GM21619 (cell line): Measurements from ENCODE around the gene PLXDC2.
"Not testable (repeated sequence)": the region's sequence is repeated elsewhere in the genome, so short reads cannot be mapped to it uniquely, and the experiment has no call there.

Experiments
- ATAC-seq: cut with Tn5 transposase; IDR thresholded peaks from one replicate; pipeline ENCODE4 v1.9.1; 2021; ENCODE audit not compliant: unreplicated experiment

PLXDC2 gene

DNA sequence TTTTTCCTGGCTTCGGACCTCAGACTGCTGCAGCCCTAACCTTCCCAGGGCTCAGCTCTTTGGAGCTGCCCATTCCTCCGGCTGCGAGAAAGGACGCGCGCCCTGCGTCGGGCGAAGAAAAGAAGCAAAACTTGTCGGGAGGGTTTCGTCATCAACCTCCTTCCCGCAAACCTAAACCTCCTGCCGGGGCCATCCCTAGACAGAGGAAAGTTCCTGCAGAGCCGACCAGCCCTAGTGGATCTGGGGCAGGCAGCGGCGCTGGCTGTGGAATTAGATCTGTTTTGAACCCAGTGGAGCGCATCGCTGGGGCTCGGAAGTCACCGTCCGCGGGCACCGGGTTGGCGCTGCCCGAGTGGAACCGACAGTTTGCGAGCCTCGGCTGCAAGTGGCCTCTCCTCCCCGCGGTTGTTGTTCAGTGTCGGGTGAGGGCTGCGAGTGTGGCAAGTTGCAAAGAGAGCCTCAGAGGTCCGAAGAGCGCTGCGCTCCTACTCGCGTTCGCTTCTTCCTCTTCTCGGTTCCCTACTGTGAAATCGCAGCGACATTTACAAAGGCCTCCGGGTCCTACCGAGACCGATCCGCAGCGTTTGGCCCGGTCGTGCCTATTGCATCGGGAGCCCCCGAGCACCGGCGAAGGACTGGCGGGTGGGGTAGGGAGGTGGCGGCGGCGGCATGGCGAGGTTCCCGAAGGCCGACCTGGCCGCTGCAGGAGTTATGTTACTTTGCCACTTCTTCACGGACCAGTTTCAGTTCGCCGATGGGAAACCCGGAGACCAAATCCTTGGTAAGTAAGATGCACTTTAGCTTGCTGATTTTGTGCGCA, at the start of gene PLXDC2:
PLXDC2 (plus strand) TSS at position 22 of the 820 bp plus-strand sequence.
- ATAC-seq = peak; percentile 36

- ATAC-seq = no peak
These were observed 48.4 kb upstream of the PLXDC2 start for GRCh38 chr10:19767876-19768275.

GRCh38 chr10:19769826-19770225, 46.4 kb upstream of the PLXDC2 start:
- not testable (repeated sequence) for ATAC-seq

GRCh38 chr10:19772972-19773371, 43.3 kb upstream of the PLXDC2 start:
- ATAC-seq = no peak

GRCh38 chr10:19775296-19775695, 40.9 kb upstream of the PLXDC2 start:
- no peak for ATAC-seq

DNA sequence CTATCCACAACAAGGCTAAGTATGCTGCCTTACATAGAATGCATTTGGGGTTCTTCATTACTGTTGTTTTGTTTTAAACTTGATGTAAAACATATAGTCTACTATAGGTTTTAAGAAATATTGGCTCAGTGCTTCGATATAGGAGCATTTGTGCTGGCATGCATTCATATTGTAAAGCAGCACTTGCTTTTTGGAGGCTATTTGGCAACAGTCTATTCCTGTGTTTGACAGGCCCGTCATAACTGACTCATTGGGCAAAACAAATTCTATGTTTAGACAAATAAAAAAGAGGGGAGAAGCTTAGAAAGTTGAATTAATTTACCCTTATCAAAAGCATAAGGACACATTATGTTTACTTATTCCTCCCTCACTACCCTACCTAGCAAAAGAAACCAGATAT, 38.4 kb upstream of the PLXDC2 start:
- ATAC-seq = no peak

DNA sequence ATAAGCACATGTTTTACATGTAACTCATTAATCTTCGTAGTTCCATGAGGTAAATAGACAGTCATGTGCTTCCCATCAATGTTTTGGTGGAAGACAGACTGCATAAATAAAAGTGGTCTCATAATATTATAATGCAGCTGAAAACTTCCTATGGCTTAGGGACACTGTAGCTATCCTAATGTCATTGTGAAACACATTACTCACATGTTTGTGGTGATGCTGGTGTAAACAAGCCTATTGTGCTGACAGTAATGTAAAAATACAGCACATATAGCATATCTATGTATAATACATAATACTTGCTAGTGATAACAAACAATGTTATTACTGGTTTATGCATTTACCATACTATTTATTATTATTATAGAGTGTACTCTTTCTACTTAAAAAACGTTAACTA, 37.2 kb upstream of the PLXDC2 start:
- no peak for ATAC-seq

- ATAC-seq = no peak
These were observed 33.7 kb upstream of the PLXDC2 start for GRCh38 chr10:19782430-19783089.

DNA sequence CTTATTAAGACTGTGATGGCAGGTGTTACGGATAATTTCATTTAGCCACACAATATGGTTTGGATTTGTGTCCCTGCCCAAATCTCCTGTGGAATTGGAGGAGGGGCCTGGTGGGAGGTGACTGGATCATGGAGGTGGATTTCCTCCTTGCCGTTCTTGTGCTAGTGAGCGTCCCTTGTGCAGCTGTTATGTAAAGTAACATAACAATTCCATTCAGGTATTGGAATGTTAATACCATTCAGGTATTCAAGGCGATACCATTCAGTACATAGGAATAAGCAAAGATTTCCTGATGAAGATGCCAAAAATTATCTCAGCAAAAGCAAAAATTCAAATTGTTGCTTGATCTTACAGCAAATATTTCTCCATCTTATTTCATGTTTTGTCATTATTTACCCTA, 32.5 kb upstream of the PLXDC2 start:
- no peak for ATAC-seq

GRCh38 chr10:19785366-19785765, 30.9 kb upstream of the PLXDC2 start:
- no peak for ATAC-seq

GRCh38 chr10:19788075-19788686, 28.1 kb upstream of the PLXDC2 start:
- ATAC-seq = no peak

- no peak for ATAC-seq
These were observed 27.3 kb upstream of the PLXDC2 start for GRCh38 chr10:19788902-19789301.

DNA sequence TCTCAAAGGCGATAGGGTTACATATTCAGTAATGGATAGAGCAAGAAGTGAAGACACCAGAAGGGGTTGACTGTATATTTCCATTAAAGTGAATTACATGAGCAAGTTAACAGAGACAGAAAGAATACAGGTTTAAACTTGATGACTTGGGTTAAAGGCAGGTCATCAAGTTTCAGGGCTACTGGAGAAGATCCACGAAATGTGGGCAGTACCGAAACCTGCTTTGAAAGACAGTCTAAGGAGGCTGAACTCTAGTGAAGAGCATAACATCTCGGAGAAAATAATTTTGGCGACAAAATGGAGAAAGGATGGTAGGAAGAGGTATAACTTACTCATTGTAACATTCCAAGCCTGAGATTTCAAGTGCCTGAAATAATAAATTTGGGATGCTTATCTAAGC, 26.6 kb upstream of the PLXDC2 start:
- no peak for ATAC-seq

DNA sequence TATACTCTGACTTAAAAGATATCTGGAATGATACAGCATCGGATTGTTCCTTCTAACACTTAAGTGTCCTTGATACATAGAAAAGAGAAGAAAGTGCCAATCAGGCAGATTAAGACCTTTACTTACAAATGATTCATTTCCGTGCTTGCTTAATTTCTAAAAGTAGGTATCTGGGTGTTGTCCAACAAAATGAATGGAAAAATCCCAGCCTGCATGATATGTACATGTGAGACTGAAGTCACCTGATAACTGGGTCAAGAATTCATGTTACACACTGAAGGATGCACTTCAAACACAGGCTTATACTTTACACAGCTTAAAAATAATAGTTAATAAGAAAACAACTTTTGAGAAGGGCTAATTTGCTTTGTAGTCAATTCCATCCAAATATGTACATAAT, 25.2 kb upstream of the PLXDC2 start:
- ATAC-seq = no peak

DNA sequence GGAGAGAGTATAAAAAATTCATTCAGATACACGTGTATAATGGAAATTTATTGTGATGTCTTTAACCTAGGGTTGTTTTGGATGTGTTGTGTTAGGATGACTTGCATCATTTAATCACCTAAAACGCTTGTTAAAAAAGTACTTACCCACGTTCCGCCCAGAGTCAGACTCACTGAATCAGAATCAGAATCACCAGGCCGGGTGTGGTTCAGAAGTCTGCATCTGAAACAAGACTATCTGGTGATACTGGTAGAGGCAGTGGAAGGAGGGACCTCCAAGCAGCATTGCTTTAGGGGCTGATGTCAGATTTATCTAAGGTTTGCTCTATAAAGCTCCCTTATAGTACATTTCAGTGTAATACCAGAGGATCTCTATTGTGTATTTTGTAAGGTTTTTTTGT, 20.5 kb upstream of the PLXDC2 start:
- no peak for ATAC-seq

- ATAC-seq = no peak
These were observed 16.1 kb upstream of the PLXDC2 start for GRCh38 chr10:19800161-19800560.

- ATAC-seq = no peak
These were observed 14.9 kb upstream of the PLXDC2 start for GRCh38 chr10:19801369-19801768.

- no peak for ATAC-seq
These were observed 12.6 kb upstream of the PLXDC2 start for GRCh38 chr10:19803676-19804075.

DNA sequence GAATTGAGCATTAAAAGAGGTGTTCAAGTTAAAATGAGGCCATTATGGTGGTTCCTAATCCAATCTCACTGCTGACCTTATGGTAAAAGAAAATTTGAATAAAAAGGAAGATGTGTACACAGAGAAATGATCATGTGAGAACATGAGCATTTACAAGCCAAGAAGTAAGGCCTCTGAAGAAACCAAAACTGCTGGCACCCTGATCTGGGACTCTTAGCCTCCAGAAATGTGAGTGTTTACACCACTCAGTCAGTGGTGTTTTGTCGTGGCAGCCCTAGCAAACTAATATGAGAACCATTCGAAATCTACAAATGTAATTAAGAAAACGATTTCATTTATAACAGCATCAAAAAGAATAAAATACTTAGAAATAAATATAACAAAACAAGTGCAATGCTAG, 6.8 kb upstream of the PLXDC2 start:
- no peak for ATAC-seq

- ATAC-seq = no peak
These were observed 4.7 kb upstream of the PLXDC2 start for GRCh38 chr10:19811540-19811939.

DNA sequence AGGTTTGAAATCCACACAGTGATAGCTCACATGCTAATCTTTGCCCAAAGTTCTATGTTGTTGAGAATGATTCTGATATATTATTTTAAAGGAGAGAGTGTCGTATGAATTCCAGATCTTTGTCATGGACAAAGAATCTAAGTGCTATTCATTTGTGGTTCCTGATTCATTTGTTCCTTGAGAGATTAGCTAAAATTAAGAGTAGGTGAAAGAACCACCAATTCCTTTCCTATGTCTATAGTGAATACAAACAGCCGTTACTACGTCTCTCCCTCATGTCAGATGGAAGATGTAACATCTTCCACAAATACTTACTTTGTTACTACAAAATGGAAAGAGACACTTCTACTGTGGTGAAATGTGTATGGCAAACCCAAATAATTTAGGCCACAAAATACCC, 3.3 kb upstream of the PLXDC2 start:
- no peak for ATAC-seq
